GM10266 (cell line): ENCODE results near the gene EPRS1.

ENCODE experiments used
- DNase-seq: peaks from one replicate; pipeline ENCODE4 v3.0.0; 2012; ENCODE audit errors: extremely low spot score
- TF ChIP-seq, protein P1 (sequence below): IDR thresholded peaks from 2 replicates; pipeline ENCODE4 v1.5.1; 2012; ENCODE audit warnings: mild to moderate bottlenecking, low read depth; ENCODE audit not compliant: control insufficient read depth, insufficient read depth; ENCODE audit errors: missing control alignments

The EPRS1 gene

DNA sequence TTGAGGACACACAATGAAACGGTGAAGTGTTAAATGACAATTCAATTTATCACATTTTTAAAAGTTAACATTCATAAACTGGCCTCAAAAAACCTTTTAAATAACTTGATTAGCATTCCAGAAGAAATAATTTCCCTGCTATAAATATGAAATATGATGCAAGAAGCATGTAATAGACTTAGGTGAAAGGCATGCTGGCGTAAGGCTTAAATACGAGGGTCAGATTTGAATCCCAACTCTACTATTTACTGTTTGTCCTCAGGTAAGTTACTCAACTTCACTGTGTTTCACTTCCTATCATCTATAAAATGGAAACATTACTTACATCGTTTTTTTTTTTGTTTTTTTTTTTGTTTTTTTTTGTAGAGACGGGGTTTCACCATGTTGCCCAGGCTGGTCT lies 40.8 kb downstream of the EPRS1 start:
- TF ChIP-seq, protein P1, sequence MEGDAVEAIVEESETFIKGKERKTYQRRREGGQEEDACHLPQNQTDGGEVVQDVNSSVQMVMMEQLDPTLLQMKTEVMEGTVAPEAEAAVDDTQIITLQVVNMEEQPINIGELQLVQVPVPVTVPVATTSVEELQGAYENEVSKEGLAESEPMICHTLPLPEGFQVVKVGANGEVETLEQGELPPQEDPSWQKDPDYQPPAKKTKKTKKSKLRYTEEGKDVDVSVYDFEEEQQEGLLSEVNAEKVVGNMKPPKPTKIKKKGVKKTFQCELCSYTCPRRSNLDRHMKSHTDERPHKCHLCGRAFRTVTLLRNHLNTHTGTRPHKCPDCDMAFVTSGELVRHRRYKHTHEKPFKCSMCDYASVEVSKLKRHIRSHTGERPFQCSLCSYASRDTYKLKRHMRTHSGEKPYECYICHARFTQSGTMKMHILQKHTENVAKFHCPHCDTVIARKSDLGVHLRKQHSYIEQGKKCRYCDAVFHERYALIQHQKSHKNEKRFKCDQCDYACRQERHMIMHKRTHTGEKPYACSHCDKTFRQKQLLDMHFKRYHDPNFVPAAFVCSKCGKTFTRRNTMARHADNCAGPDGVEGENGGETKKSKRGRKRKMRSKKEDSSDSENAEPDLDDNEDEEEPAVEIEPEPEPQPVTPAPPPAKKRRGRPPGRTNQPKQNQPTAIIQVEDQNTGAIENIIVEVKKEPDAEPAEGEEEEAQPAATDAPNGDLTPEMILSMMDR: no peak
- no peak for DNase-seq

DNA sequence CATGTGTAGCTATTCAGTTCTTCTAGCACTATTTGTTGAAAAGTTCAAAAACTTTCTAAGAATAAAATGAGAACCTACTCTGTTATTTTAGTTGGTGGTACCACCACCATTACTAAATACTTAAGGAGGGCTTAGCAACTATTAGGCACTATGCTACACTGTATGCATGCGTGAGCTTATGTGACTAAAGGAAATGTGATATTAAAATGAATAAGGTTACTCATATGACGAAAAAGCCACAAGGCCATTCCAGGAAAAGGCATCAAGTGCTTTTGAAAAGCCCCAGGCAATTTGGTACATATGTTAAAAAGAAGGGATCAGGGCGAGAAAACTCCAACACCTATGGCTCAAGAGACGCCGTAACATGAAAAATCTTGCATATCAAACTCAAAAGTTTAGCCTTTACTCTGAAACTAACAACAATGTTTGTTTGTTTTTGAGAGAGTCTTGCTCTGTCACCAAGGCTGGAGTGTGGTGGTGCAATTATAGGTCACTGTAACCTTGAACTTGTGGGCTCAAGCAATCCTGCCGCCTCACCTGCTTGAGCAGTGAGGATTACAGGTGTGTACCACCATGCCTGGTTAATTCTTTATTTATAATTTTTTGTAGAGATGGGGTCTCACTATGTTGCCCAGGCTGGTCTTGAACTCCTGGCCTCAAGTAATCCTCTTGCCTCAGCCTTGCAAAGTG lies 42.5 kb downstream of the EPRS1 start:
- DNase-seq: no peak
- TF ChIP-seq, protein P1: no peak

DNA sequence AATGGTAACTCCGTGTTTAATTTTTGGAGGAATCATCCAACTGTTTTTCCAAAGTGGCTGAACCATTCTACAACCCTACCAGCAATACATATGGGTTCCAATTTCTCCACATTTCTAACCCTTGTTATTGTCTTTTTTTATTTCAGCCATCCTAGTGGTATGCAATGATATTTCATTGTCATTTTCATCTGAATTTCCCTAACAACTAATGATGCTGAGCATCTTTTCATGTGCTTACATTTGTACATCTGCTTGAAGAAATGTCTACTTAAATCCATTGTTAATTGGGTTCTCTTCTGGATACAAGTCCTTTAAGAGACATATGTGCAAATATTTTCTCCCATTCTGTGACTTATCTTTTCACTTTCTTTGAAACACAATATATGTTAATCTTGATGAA lies 43.3 kb downstream of the EPRS1 start:
- no peak for DNase-seq
- TF ChIP-seq, protein P1: no peak

DNA sequence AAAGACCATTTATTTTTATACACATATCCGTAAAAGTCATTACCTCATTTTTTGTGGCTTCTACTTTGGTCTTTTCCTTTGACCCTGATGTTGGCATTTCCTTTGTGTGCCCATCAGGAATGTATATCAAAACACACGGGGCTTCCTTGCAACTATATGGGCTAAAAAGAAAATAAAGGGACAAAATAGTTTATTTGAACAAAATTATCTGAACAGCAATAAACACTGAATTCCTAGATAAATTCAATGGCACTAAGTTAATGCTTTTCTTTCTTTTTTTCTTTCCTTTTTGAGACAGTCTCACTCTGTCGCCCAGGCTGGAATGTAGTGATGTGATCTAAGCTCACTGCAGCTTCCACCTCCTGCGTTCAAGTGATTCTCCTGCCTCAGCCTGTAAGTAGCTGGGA lies 45.2 kb downstream of the EPRS1 start:
- TF ChIP-seq, protein P1: no peak
- DNase-seq: no peak

DNA sequence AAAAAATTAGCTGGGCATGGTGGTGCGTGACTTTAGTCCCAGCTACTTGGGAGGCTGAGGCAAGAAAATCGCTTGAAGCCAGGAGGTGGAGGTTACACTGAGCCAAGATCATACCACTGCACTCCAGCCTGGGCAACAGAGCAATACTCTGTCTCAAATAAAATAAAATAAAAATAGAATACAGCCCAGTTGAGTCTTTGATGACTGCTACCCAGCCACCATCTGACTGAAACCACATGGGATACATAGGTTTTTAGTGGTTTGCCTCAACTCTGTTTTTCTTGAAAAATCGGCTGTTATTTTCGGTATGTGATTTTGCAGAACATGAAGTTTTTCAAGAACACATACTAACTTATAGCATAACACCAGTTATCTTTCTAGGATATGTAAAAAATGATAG lies 46.5 kb downstream of the EPRS1 start:
- TF ChIP-seq, protein P1: no peak
- DNase-seq: no peak
